ENCODE results near the gene PTPRQ. TPM values are rescaled to one million over a fixed set of nuclear protein-coding genes. Genes with fewer than 3 reads are reported as not detected.
"Not testable (repeated sequence)": the region's sequence is repeated elsewhere in the genome, so short reads cannot be mapped to it uniquely, and the experiment has no call there.

PTPRQ gene
- total RNA-seq, 1 experiment from 2014 or later = not detected

DNA sequence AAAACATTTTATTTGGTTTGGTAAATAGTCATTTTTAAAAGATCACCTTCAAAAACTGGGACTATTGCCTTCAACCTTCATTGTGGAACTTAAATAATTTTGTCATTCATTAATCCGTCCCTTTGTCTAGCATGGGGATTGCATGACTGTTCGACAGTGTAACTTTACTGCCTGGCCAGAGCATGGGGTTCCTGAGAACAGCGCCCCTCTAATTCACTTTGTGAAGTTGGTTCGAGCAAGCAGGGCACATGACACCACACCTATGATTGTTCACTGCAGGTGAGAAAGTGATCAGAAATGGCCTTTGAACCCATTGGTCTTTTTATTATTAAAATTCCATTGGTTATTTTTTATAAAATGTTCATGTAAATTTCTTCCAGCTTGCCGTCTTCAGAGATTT is 226.2 kb downstream of the PTPRQ start:
- ChIA-PET CTCF (no interaction called here), POLR2A (ENCODE audit: unreplicated experiment) (no interaction called here)
- H3K9me2 ChIP-seq (ENCODE audit: insufficient read depth) = no peaks in the 10 kb centered on the region
- no peak overlapping the region for H3K4me2 ChIP-seq
- H3K79me2 ChIP-seq (ENCODE audit: low read depth) = no peaks in the 10 kb centered on the region
- no peak overlapping the region for H3K4me3 ChIP-seq
- no peak overlapping the region for H3K27ac ChIP-seq
- intact Hi-C loops (cut with micrococcal nuclease; ENCODE audit: unreplicated experiment) = no loop called here
- H3K9me3 ChIP-seq (ENCODE audit: insufficient read depth, low read depth) = no peaks in the 10 kb centered on the region
- no TSS peak for BruUV-seq (replicated peaks)
- DNase-seq = no peak
- H3K36me3 ChIP-seq (ENCODE audit: low read depth) = no peaks in the 10 kb centered on the region
- no peaks in the 10 kb centered on the region for H4K20me1 ChIP-seq (ENCODE audit: insufficient read depth)
- H3K27me3 ChIP-seq (ENCODE audit: insufficient read depth, low read depth) = no peaks in the 10 kb centered on the region
- TF ChIP-seq, protein P1, sequence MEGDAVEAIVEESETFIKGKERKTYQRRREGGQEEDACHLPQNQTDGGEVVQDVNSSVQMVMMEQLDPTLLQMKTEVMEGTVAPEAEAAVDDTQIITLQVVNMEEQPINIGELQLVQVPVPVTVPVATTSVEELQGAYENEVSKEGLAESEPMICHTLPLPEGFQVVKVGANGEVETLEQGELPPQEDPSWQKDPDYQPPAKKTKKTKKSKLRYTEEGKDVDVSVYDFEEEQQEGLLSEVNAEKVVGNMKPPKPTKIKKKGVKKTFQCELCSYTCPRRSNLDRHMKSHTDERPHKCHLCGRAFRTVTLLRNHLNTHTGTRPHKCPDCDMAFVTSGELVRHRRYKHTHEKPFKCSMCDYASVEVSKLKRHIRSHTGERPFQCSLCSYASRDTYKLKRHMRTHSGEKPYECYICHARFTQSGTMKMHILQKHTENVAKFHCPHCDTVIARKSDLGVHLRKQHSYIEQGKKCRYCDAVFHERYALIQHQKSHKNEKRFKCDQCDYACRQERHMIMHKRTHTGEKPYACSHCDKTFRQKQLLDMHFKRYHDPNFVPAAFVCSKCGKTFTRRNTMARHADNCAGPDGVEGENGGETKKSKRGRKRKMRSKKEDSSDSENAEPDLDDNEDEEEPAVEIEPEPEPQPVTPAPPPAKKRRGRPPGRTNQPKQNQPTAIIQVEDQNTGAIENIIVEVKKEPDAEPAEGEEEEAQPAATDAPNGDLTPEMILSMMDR (conservative IDR thresholded peaks at IDR 0.05) = no peak
- no peak for TF ChIP-seq EZH2 (IDR thresholded peaks at IDR 0.05; ENCODE audit: low read depth)
- no peaks in the 10 kb centered on the region for H3K4me1 ChIP-seq (replicated peaks; ENCODE audit: insufficient read depth)
- H2AFZ ChIP-seq = no peak overlapping the region
- H3F3A ChIP-seq (ENCODE audit: insufficient read depth, low read depth) = no peaks in the 10 kb centered on the region

DNA sequence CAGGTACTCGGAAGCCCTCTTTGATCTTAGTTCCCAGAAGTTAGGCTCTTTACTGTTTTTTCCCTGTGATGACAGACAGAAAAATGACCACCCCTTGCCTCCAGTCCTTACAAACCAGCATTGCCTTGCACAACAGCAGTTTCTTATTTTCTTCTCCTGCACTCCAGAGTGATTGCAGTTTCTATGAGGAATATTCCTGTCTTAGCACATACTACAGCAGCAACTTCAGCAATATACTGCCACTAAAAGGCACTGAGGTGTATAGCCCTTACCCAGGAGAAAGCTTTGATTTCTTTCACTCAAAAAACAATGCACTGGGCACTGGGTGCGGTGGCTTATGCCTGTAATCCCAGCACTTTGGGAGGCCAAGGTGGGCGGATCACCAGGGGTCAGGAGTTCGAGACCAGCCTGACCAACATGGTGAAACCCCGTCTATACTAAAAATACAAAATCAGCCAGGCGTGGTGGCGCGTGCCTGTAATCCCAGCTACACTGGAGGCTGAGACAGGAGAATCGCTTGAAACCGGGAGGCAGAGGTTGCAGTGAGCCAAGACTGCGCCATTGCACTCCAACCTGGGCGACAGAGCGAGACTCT is 232.1 kb downstream of the PTPRQ start:
- H3K4me1 ChIP-seq (replicated peaks; ENCODE audit: insufficient read depth); H3K9me2 ChIP-seq (ENCODE audit: insufficient read depth); DNase-seq; POLR2A ChIA-PET (ENCODE audit: unreplicated experiment); intact Hi-C loops (cut with micrococcal nuclease; ENCODE audit: unreplicated experiment); H3K36me3 ChIP-seq (ENCODE audit: low read depth); BruUV-seq (replicated peaks); H3F3A ChIP-seq (ENCODE audit: insufficient read depth, low read depth); H3K27me3 ChIP-seq (ENCODE audit: insufficient read depth, low read depth); H3K4me2 ChIP-seq; H3K79me2 ChIP-seq (ENCODE audit: low read depth); H3K4me3 ChIP-seq; H4K20me1 ChIP-seq (ENCODE audit: insufficient read depth); CTCF ChIA-PET; H3K27ac ChIP-seq; H3K9me3 ChIP-seq (ENCODE audit: insufficient read depth, low read depth): not testable (repeated sequence)
- 0 out of 2 replicates have a peak overlapping the region, but pooled peaks have one; percentile 10 for H2AFZ ChIP-seq

DNA sequence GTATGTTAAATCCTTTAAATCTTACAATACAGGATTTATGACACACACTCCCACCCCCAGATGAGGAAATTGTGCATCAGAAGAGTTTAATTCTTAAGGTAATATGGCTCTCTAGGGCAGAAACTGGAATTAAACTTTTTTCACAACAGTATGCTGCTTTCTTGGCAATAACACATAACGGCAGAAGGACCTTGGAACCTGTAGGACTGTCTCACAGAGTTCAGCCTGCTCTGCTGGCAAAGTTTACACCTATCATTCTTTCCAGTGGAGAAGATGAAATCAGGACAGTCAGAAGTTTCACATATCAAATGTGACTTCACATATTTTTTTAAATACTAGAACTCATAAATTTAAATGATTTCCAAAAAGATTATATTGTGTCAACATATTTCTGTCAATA is 232.8 kb downstream of the PTPRQ start:
- Histone ChIP-seq H3K4me1 (replicated peaks; ENCODE audit: insufficient read depth) (no peaks in the 10 kb centered on the region), H3F3A (ENCODE audit: insufficient read depth, low read depth) (no peaks in the 10 kb centered on the region), H3K27ac (no peak overlapping the region), H3K4me3 (no peak overlapping the region), H3K79me2 (ENCODE audit: low read depth) (no peaks in the 10 kb centered on the region), H3K9me2 (ENCODE audit: insufficient read depth) (no peaks in the 10 kb centered on the region), H3K27me3 (ENCODE audit: insufficient read depth, low read depth) (no peaks in the 10 kb centered on the region), H3K36me3 (ENCODE audit: low read depth) (no peaks in the 10 kb centered on the region), H4K20me1 (ENCODE audit: insufficient read depth) (no peaks in the 10 kb centered on the region), H3K4me2 (no peak overlapping the region), H2AFZ (no peak overlapping the region), H3K9me3 (ENCODE audit: insufficient read depth, low read depth) (no peaks in the 10 kb centered on the region)
- ChIA-PET CTCF (no interaction called here), POLR2A (ENCODE audit: unreplicated experiment) (no interaction called here)
- TF ChIP-seq EZH2 (IDR thresholded peaks at IDR 0.05; ENCODE audit: low read depth) = no peak
- TF ChIP-seq, protein P1 (conservative IDR thresholded peaks at IDR 0.05) = no peak
- DNase-seq = no peak
- BruUV-seq (replicated peaks) = no TSS peak
- intact Hi-C loops (cut with micrococcal nuclease; ENCODE audit: unreplicated experiment) = no loop called here

DNA sequence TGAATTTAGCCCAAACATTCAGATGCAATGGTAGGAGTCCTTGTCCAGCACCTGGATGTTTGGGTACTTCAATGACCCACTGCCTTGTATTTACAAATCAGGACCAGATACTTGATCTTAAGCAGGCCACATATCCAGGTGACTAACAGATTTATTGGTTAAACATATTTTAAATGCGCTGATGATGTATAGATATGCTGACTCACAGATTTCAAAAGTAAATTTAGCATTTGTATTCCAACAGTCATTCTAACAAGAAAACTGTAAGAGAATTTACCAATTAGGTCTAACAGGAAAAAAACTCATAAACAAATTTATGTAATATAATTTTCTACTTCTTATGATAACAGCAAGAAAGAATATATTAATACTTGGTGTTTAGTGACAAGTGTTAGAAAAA is 234.0 kb downstream of the PTPRQ start:
- intact Hi-C loops (cut with micrococcal nuclease; ENCODE audit: unreplicated experiment) = no loop called here
- no peak for DNase-seq
- Histone ChIP-seq H3K27ac (no peak overlapping the region), H3K4me2 (no peak overlapping the region), H3K27me3 (ENCODE audit: insufficient read depth, low read depth) (no peaks in the 10 kb centered on the region), H3K9me3 (ENCODE audit: insufficient read depth, low read depth) (no peaks in the 10 kb centered on the region), H3K4me1 (replicated peaks; ENCODE audit: insufficient read depth) (no peaks in the 10 kb centered on the region), H3K79me2 (ENCODE audit: low read depth) (no peaks in the 10 kb centered on the region), H3K36me3 (ENCODE audit: low read depth) (no peaks in the 10 kb centered on the region), H3K9me2 (ENCODE audit: insufficient read depth) (no peaks in the 10 kb centered on the region), H2AFZ (no peak overlapping the region), H3K4me3 (no peak overlapping the region), H4K20me1 (ENCODE audit: insufficient read depth) (no peaks in the 10 kb centered on the region), H3F3A (ENCODE audit: insufficient read depth, low read depth) (no peaks in the 10 kb centered on the region)
- TF ChIP-seq, protein P1 (conservative IDR thresholded peaks at IDR 0.05) = no peak
- no peak for TF ChIP-seq EZH2 (IDR thresholded peaks at IDR 0.05; ENCODE audit: low read depth)
- ChIA-PET CTCF (no interaction called here), POLR2A (ENCODE audit: unreplicated experiment) (no interaction called here)
- no TSS peak for BruUV-seq (replicated peaks)

Data from PC-9 (cell line).